Stimulated activated CD8-positive, alpha-beta memory T cell treated with anti-CD3 and anti-CD28 coated beads, Interleukin-12 subunit alpha, Interleukin-12 subunit beta, amount 100 ng/mL, for 4 hours (primary cell): ENCODE measurements around the gene RIMS4.

ENCODE experiments used
- DNase-seq: peaks from one replicate; pipeline ENCODE4 v3.0.0-alpha.2; 2020; ENCODE audit warnings: low read depth

RIMS4 gene

DNA sequence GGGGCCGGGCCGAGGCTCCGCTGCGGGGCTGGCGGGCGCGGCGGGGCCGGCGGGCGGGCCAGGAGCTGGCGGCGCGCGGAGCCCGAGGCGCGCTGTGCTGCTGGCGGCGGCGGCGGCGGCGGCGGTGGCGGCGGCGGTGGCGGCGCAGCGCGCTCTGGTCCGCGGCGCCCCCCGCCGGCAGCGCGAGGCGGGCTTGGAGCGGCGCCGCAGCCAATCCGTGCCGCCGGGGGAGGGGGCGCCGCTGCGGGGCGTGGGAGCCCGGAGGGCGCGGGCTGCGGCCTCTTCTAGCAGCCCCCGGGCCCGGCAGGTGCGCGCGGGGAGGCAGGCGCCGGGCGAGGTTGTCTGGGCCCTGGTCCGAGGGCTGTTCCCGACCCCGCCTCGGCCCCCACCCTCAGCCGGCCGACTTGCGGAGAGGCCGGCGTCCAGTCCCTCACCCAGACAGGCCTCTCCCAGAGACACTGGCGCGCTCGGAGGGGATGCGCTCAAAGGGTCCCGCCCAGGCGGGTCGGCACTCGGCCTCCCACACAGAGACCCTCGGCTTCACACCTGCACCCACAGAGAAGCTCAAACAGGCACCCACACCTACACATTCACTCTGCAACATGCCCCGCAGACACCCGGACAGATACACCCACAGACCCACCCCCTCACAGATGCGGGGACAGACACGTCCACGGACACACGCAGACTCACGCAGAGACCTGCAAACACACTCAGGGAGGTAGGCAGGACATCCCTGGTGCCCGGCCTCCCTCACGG lies at the start of gene RIMS4:
Gene RIMS4 (minus strand): TSS at position 156 of the 759 bp plus-strand sequence. CDS start 275 bp downstream, outside the sequence.
- DNase-seq = no peak

- no peak for DNase-seq
These were observed 48.4 kb upstream of the RIMS4 start for GRCh38 chr20:44858606-44859360.

DNA sequence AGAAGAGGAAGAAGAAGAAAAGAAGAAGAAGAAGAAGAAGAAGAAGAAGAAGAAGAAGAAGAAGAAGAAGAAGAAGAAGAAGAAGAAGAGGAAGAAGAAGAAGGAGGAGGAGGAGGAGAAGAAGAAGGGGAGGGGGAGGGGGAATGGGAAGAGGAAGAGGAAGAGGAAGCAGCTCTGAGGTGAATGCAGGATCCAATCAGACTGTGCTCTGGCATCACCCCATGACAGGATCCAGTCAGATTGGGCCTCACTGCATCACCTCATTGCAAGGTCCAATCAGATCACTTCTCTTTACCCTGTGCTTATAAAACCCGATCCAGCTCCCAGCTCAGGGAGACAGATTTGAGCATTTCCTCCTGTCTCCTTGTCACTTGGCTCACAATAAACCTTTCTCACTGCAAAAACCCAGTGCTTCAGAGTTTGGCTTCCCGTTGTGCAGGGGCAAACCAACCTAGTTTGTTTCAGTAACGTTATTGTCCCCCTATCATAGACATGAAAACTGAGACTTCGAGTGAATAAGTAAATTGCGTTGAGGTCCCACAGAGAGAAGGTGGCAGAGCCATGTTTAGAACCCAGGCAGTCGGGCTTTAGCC lies 46.6 kb upstream of the RIMS4 start:
- no peak for DNase-seq

GRCh38 chr20:44856442-44856841 lies 46.1 kb upstream of the RIMS4 start:
- no peak for DNase-seq

DNA sequence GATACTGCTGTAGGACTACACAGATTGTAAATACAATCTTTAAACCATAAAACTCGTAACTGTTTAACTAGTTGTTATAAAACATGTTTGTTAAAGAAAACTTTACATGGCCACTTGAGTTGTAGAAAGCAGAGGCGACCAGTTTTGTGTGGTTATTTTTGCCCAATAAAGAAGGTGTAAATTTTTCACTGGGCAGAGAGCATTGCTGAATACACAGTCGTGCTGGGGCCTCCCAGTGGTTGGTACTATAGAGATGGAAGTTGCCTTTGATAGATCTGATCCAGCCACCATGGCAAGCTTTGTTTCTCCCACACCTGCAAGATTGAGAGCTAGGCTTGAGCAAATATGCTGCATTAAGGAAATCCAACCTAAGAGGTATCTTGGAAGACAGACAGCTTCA lies 41.2 kb upstream of the RIMS4 start:
- no peak for DNase-seq

GRCh38 chr20:44850837-44851236 lies 40.5 kb upstream of the RIMS4 start:
- no peak for DNase-seq

DNA sequence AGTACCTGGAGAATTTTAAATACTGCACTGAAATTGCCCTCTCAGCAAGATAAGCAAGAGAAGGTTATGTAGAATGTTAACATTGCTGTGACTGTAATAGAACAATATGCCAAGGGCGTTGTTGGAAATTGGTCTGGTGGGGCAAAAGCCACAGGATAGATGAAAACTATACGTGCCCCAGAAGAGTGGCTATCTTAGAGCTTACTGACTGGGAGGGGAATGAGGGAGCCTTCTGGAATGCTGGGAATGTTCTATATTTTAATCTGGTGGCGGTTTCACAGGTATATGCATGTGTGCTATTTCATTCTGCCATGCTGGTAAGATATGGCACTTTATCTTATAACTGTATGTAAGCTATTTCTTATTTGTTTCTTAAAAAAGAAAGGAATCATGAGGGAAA lies 39.9 kb upstream of the RIMS4 start:
- no peak for DNase-seq

GRCh38 chr20:44849703-44850102 lies 39.4 kb upstream of the RIMS4 start:
- no peak for DNase-seq

DNA sequence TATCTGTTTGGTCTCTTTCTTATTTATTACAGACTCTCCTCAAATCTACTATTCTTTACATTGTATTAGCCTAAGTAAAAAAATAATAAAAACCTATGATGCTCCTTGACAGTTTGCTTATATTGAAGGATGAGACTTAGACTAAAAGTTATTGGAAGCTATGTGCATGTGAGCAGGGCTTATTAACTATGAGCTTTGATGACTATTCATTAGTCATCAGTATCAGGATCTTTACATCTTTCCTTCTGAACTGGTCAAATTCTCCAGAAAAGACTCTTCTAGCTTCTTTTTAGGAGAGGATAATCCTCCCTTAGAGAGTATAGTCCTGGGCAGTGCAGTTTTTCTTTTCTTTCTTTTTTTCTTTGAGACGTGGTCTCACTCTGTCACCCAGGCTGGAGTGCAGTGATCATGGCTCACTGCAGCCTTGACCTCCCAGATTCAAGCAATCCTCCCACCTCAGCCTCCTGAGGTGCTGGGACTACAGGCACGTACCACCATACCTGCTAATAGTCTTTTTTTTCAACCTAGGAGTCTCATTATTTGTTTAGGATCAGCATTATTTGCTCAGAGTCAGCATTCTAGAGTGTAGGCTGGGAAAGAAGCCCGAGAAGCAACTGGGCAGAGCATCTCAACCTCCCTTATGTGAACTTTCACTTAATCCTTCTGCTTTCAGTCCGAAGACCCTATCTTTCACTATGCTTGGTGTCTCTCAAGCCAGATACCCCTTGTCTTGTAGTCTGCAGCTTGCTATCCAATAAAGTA lies 38.1 kb upstream of the RIMS4 start:
- no peak for DNase-seq

GRCh38 chr20:44843876-44844275 lies 33.5 kb upstream of the RIMS4 start:
- no peak for DNase-seq

DNA sequence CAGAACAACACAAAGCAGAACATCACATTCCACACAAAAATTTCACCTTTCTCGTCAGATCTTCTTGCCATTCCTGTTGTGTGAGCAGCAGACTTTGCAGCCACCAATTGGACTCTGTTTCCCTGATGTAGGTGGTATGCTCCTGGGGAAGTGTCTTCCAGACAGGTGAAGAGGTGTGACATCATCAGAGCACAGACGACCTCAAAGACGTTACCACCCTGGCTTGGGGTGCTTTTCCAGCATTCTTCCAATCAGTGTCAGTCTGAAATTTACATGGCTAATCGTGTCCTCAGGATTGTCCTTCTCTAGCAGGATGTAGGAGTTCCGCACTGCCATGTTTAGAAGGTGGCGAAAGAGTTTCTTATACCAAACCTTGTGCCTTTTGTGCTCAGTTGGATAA lies 31.6 kb upstream of the RIMS4 start:
- DNase-seq = no peak

DNA sequence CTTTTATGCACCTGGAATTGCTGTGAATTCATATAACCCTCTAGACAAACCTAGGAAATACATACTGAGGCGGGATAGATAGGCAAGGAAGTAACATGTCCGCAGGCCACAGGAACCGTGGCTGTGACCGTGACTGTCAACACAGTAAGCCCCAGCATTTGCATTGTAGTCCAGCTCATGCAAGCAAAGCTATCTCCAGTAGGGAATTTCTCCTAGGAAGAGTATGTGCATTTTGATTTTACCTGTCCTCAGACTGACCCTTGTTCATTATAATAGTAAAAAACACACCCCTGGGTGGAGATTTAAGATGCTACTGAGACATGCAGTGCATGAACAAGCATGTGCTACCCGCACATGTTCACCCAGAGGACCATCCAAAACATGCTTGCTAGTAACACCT lies 30.5 kb upstream of the RIMS4 start:
- no peak for DNase-seq

- no peak for DNase-seq
These were observed 29.1 kb upstream of the RIMS4 start for GRCh38 chr20:44839481-44839880.

DNA sequence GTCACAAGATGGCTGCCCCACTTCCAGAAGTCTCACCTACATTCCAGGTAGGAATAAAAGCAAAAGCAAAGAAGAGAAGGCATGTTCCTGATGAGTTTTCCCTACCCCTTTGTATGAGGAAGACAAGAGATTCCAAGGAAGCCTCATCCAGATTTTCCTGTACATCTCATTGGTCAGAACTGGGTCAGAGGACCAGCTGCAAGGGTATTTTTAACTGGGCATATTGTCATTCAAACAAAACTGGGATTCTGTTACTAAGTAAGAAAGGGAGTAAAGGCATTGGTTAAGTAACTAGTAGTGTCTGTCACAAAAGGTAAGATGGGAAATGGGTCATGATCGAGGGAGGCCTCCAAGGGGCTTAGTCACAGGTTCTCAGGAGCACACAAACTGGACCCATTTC lies 28.2 kb upstream of the RIMS4 start:
- no peak for DNase-seq

DNA sequence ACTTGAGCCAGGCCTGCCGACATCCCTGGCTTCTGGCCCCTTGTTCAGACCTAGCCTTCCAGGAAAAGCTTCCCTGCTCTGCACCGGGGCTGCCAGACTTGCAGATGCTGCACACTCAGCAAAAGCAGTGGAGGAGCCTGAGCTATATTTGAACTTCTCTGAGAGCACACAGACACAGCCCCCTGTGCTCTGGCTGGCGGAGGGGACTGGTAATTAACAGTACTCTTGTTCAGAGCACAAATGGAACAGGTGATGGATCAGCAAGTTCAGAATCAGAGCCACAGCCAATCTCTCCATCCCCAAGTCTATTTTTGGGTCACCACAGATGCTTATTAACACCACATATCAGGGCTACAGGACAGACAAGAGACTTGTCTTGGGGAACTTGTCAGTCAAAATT lies 27.6 kb upstream of the RIMS4 start:
- DNase-seq = no peak

GRCh38 chr20:44836601-44837120 lies 26.3 kb upstream of the RIMS4 start:
- no peak for DNase-seq

- no peak for DNase-seq
These were observed 25.4 kb upstream of the RIMS4 start for GRCh38 chr20:44835661-44836221.

GRCh38 chr20:44835116-44835515 lies 24.8 kb upstream of the RIMS4 start:
- no peak for DNase-seq

DNA sequence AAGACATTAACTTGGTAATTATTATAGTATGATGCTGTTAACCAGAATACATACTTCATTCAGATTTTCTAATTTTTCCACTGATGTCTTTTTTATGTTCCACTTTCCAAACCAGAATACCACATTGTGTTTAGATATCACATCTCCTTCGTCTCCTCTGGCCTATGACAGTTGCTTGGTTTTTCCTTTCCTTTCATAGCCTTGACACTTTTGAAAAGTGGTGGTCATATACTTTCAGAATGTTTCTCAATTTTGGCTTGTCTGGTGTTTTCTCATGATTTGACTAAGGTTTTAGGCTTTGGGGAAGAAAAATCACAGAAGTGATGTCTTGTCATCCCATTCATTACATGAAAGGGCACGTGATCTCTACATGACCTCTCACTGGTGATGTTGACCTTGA lies 24.3 kb upstream of the RIMS4 start:
- no peak for DNase-seq

DNA sequence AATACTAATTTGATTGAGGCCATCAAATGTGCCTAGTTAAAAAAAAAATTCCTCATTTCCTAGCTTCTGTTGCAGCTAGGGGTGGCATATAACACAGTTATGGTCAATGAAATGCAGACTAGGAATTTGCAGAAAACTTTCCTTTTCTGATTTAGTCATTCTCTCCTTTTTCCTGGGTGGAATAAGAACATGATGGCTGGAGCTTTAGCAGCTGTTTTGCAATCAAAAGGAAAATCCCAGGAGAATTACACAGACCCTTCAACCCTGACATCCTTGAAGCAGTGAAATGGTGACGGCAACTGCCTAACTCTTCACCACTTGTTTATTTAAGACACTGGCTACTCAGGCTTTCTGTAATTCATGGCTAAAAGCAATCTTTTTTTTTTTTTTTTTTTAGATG lies 23.1 kb upstream of the RIMS4 start:
- DNase-seq = no peak

- DNase-seq = no peak
These were observed 22.4 kb upstream of the RIMS4 start for GRCh38 chr20:44832724-44833123.

DNA sequence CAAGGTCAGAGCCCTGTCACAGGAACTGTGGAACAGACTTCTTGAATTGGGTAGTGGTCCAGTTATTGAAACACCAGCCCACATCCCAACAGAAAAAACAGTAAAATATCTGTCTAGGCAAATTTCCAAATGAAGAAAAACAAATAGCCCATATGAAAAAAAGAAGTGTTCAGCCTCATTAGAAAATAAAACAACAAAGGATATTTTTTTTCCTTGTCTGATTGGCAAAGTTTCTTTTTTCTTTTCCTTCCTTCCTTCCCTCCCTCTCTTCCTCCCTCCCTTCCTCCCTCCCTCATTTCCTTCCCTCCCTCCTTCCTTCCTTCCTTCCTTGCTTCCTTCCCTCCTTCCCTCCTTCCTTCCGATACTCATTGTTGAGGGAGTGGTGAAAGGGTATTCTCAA lies 20.6 kb upstream of the RIMS4 start:
- no peak for DNase-seq
